Neural cell (in vitro differentiated cells): Measurements from ENCODE around the gene CIROP. TPM values are rescaled to one million over a fixed set of nuclear protein-coding genes. Genes with fewer than 3 reads are reported as not detected.

ENCODE experiments used
- H2AFZ ChIP-seq: fragments of 200-600, 300-800 bp; sonication (generic), shearing (Covaris generic); 2 replicates; pipeline ENCODE4 v1.6.0; 2014; ENCODE audit warnings: low read depth, mild to moderate bottlenecking, antibody characterized with exemption, low read length, moderate library complexity
- H3F3A ChIP-seq: fragments of 200-600 bp; shearing (Covaris generic); 2 replicates; pipeline ENCODE4 v1.6.1; 2016; ENCODE audit warnings: mild to moderate bottlenecking, moderate library complexity, mixed read lengths, antibody characterized with exemption, low read length; ENCODE audit not compliant: insufficient read depth, poor library complexity, severe bottlenecking
- H3K27ac ChIP-seq: fragments of 200-600, 300-800 bp; sonication (generic), shearing (Covaris generic); 2 replicates; pipeline ENCODE4 v1.5.1; 2014; ENCODE audit warnings: mild to moderate bottlenecking, low read length, moderate library complexity
- H3K27me3 ChIP-seq: fragments of 300-800, 200-600 bp; sonication (generic), shearing (Covaris generic); 2 replicates; pipeline ENCODE4 v1.6.0; 2014; ENCODE audit warnings: mild to moderate bottlenecking, low read depth, low read length, moderate library complexity; ENCODE audit not compliant: insufficient read depth
- H3K36me3 ChIP-seq: fragments of 300-800, 200-600 bp; sonication (generic), shearing (Covaris generic); 2 replicates; pipeline ENCODE4 v1.5.1; 2014; ENCODE audit warnings: mild to moderate bottlenecking, antibody characterized with exemption, low read length, moderate library complexity; ENCODE audit not compliant: insufficient read depth
- H3K4me2 ChIP-seq: fragments of 300-800, 200-600 bp; sonication (generic), shearing (Covaris generic); 2 replicates; pipeline ENCODE4 v1.6.0; 2014; ENCODE audit warnings: mild to moderate bottlenecking, low read length
- H3K4me3 ChIP-seq: fragments of 300-800, 200-600 bp; sonication (generic), shearing (Covaris generic); 2 replicates; pipeline ENCODE4 v1.5.1; 2014; ENCODE audit warnings: mild to moderate bottlenecking, low read length, moderate library complexity
- H3K79me2 ChIP-seq: fragments of 200-600 bp; shearing (Covaris generic); replicated peaks from 2 replicates; pipeline ENCODE4 v1.6.0; 2014; ENCODE audit warnings: mild to moderate bottlenecking, low read length, moderate library complexity; ENCODE audit not compliant: insufficient read depth
- H3K9ac ChIP-seq: fragments of 300-800, 200-600 bp; sonication (generic), shearing (Covaris generic); 2 replicates; pipeline ENCODE4 v1.6.1; 2016; ENCODE audit warnings: mild to moderate bottlenecking, low read length, mixed read lengths
- H3K9me2 ChIP-seq: fragments of 200-600 bp; shearing (Covaris generic); 2 replicates; pipeline ENCODE4 v1.6.1; 2016; ENCODE audit warnings: mild to moderate bottlenecking, low read length, mixed read lengths; ENCODE audit not compliant: insufficient read depth
- H3K9me3 ChIP-seq: fragments of 200-600, 300-800 bp; sonication (generic), shearing (Covaris generic); 2 replicates; pipeline ENCODE4 v1.6.1; 2016; ENCODE audit warnings: mild to moderate bottlenecking, mixed run types, low read length, moderate library complexity, mixed read lengths
- H4K20me1 ChIP-seq: fragments of 200-600 bp; shearing (Covaris generic); 2 replicates; pipeline ENCODE4 v1.6.1; 2016; ENCODE audit warnings: mild to moderate bottlenecking, mixed run types; ENCODE audit not compliant: insufficient read depth
- EP300 ChIP-seq: fragments of 450-650 bp; conservative IDR thresholded peaks from 2 replicates; pipeline ENCODE4 v1.6.1; 2014; ENCODE audit warnings: antibody characterized with exemption, mild to moderate bottlenecking, moderate library complexity; ENCODE audit not compliant: poor library complexity, severe bottlenecking
- EZH2 ChIP-seq: fragments of 200-600, 300-800 bp; shearing (Covaris generic), sonication (generic); IDR thresholded peaks from 2 replicates; pipeline ENCODE4 v1.6.1; 2014; ENCODE audit warnings: antibody characterized with exemption, low read length, borderline replicate concordance, mild to moderate bottlenecking; ENCODE audit not compliant: insufficient read depth, poor library complexity, severe bottlenecking
- MXI1 ChIP-seq: fragments of 450-650 bp; conservative IDR thresholded peaks from 2 replicates; pipeline ENCODE4 v1.6.1; 2014; ENCODE audit warnings: antibody characterized with exemption, mild to moderate bottlenecking; ENCODE audit not compliant: poor library complexity, severe bottlenecking
- POLR2AphosphoS5 ChIP-seq: IDR thresholded peaks from 2 replicates; pipeline ENCODE4 v1.6.1; 2012
- RAD21 ChIP-seq: fragments of 450-650 bp; conservative IDR thresholded peaks from 2 replicates; pipeline ENCODE4 v1.6.1; 2014; ENCODE audit warnings: antibody characterized with exemption, mild to moderate bottlenecking, moderate library complexity
- SMC3 ChIP-seq: fragments of 450-650 bp; conservative IDR thresholded peaks from 2 replicates; pipeline ENCODE4 v1.6.1; 2014; ENCODE audit warnings: antibody characterized with exemption, mild to moderate bottlenecking, moderate library complexity; ENCODE audit not compliant: poor library complexity
- TAF1 ChIP-seq: IDR thresholded peaks from 2 replicates; pipeline ENCODE4 v1.6.1; 2012; ENCODE audit warnings: low read depth
- polyA plus RNA-seq: library from polyadenylated mRNA; depleted of rRNA; stranded (reverse); fragments of >200 nt; gene quantifications from 2 replicates; pipeline ENCODE4 v1.2.3, GENCODE V29; 2014
- TF ChIP-seq, protein P1 (sequence below): fragments of 450-650 bp; IDR thresholded peaks from 2 replicates; pipeline ENCODE4 v1.5.1; 2014; ENCODE audit warnings: antibody characterized with exemption, mild to moderate bottlenecking, moderate library complexity; ENCODE audit not compliant: poor library complexity, severe bottlenecking
- TF ChIP-seq, protein P2 (sequence below): IDR thresholded peaks from 2 replicates; pipeline ENCODE4 v1.6.1; 2012; ENCODE audit warnings: borderline replicate concordance

The CIROP gene
- polyA plus RNA-seq, 1 donor from 2014 or later, result not detected

DNA sequence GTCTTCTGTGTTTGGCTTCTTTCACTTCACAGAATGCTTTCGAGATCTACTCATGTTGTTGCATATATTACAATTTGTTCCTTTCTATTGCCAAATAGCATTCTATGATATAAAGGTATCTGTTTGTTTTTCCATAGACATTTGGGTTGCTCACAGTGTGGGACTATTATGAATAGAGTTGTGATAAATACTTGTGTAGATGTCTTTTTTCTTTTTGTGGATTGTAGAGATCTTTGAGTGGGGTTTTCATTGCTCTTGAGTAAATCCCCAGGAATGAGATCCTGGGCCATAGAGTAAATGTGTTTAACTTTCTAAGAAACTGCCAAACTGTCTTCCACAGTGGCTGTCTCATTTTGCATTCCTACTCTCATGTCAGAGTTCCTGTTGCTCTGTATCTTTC is 39.1 kb upstream of the CIROP start:
- Histone ChIP-seq H3K27ac (no peak overlapping the region), H3K27me3 (no peaks in the 10 kb centered on the region), H4K20me1 (no peaks in the 10 kb centered on the region), H3K9me2 (no peaks in the 10 kb centered on the region), H3K36me3 (no peaks in the 10 kb centered on the region), H2AFZ (no peak overlapping the region), H3K4me3 (no peak overlapping the region), H3K4me2 (no peak overlapping the region), H3K9me3 (no peaks in the 10 kb centered on the region), H3K79me2 (no peaks in the 10 kb centered on the region), H3K9ac (no peak overlapping the region), H3F3A (no peaks in the 10 kb centered on the region)
- TF ChIP-seq SMC3 (no peak), MXI1 (no peak)
- TF ChIP-seq, protein P1, sequence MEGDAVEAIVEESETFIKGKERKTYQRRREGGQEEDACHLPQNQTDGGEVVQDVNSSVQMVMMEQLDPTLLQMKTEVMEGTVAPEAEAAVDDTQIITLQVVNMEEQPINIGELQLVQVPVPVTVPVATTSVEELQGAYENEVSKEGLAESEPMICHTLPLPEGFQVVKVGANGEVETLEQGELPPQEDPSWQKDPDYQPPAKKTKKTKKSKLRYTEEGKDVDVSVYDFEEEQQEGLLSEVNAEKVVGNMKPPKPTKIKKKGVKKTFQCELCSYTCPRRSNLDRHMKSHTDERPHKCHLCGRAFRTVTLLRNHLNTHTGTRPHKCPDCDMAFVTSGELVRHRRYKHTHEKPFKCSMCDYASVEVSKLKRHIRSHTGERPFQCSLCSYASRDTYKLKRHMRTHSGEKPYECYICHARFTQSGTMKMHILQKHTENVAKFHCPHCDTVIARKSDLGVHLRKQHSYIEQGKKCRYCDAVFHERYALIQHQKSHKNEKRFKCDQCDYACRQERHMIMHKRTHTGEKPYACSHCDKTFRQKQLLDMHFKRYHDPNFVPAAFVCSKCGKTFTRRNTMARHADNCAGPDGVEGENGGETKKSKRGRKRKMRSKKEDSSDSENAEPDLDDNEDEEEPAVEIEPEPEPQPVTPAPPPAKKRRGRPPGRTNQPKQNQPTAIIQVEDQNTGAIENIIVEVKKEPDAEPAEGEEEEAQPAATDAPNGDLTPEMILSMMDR, result no peak

DNA sequence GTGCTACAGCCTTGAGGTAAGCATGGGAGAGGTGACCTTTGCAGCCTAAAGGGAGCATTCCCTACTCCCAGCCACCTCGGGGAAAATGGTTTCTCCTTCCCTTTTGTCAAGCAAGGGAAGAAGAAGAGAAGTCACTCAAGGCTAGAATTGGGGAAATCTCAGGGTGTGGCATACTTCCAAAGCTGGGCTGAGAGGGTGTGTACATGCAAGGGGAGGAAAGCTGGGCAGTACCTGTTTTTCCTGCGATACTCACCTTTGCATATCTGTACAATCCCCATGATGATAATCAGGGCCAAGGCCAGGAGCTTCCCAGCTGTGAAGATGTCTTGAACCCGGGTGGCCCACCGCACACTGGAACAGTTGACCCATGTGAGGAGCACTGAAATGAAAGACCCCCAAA is 38.0 kb upstream of the CIROP start:
- Histone ChIP-seq H3K27me3 (no peaks in the 10 kb centered on the region), H3F3A (no peaks in the 10 kb centered on the region), H3K4me3 (no peak overlapping the region), H3K27ac (no peak overlapping the region), H3K9me2 (no peaks in the 10 kb centered on the region), H4K20me1 (no peaks in the 10 kb centered on the region), H3K79me2 (no peaks in the 10 kb centered on the region), H3K4me2 (no peak overlapping the region), H3K9me3 (no peaks in the 10 kb centered on the region), H2AFZ (no peak overlapping the region), H3K36me3 (no peaks in the 10 kb centered on the region), H3K9ac (no peak overlapping the region)
- no peak for TF ChIP-seq TAF1
- TF ChIP-seq, protein P2, sequence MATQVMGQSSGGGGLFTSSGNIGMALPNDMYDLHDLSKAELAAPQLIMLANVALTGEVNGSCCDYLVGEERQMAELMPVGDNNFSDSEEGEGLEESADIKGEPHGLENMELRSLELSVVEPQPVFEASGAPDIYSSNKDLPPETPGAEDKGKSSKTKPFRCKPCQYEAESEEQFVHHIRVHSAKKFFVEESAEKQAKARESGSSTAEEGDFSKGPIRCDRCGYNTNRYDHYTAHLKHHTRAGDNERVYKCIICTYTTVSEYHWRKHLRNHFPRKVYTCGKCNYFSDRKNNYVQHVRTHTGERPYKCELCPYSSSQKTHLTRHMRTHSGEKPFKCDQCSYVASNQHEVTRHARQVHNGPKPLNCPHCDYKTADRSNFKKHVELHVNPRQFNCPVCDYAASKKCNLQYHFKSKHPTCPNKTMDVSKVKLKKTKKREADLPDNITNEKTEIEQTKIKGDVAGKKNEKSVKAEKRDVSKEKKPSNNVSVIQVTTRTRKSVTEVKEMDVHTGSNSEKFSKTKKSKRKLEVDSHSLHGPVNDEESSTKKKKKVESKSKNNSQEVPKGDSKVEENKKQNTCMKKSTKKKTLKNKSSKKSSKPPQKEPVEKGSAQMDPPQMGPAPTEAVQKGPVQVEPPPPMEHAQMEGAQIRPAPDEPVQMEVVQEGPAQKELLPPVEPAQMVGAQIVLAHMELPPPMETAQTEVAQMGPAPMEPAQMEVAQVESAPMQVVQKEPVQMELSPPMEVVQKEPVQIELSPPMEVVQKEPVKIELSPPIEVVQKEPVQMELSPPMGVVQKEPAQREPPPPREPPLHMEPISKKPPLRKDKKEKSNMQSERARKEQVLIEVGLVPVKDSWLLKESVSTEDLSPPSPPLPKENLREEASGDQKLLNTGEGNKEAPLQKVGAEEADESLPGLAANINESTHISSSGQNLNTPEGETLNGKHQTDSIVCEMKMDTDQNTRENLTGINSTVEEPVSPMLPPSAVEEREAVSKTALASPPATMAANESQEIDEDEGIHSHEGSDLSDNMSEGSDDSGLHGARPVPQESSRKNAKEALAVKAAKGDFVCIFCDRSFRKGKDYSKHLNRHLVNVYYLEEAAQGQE, result no peak
- no peak for TF ChIP-seq RAD21
- TF ChIP-seq, protein P1, result no peak
- no peak for TF ChIP-seq MXI1
- TF ChIP-seq POLR2AphosphoS5, result no peak
- TF ChIP-seq EP300, result no peak
- no peak for TF ChIP-seq EZH2
- TF ChIP-seq SMC3, result no peak
